Fibroblast of mammary gland (primary cell): ENCODE data around the gene RAB3C.

Experiments used
- DNase-seq: peaks from one replicate; pipeline ENCODE4 v3.0.0-alpha.2; 2010; ENCODE audit warnings: low read depth
- H3K4me3 ChIP-seq: 2 replicates; pipeline ENCODE4 v1.5.1; 2011; ENCODE audit warnings: low read depth, mild to moderate bottlenecking, low read length, moderate library complexity; ENCODE audit not compliant: control insufficient read depth
- TF ChIP-seq, protein P1 (sequence below): conservative IDR thresholded peaks from 2 replicates; pipeline ENCODE4 v1.5.1; 2011; ENCODE audit warnings: low read depth, low read length, inconsistent platforms; ENCODE audit not compliant: control insufficient read depth, insufficient read depth

RAB3C gene

DNA sequence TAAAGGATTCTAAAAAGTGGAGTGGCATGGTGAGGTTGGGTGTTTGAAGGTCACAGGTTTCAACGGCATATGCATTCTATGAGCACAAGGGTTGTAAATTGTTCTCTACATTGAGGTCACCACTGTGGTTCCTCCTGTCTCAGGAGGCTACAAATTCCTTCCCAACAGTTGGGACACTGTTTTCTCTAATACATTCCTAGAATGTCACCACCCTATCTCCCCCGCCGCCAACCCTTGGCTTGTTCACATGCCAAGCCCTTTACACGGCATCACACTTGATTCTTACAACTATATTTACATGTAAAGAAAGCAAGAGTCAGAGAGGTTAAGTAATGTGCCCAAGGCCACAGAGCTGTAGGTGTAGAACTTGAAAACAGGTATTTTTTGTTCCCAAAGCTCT is 315.1 kb downstream of the RAB3C start:
- TF ChIP-seq, protein P1, sequence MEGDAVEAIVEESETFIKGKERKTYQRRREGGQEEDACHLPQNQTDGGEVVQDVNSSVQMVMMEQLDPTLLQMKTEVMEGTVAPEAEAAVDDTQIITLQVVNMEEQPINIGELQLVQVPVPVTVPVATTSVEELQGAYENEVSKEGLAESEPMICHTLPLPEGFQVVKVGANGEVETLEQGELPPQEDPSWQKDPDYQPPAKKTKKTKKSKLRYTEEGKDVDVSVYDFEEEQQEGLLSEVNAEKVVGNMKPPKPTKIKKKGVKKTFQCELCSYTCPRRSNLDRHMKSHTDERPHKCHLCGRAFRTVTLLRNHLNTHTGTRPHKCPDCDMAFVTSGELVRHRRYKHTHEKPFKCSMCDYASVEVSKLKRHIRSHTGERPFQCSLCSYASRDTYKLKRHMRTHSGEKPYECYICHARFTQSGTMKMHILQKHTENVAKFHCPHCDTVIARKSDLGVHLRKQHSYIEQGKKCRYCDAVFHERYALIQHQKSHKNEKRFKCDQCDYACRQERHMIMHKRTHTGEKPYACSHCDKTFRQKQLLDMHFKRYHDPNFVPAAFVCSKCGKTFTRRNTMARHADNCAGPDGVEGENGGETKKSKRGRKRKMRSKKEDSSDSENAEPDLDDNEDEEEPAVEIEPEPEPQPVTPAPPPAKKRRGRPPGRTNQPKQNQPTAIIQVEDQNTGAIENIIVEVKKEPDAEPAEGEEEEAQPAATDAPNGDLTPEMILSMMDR = no peak
- DNase-seq = no peak
- no peak overlapping the region for H3K4me3 ChIP-seq

DNA sequence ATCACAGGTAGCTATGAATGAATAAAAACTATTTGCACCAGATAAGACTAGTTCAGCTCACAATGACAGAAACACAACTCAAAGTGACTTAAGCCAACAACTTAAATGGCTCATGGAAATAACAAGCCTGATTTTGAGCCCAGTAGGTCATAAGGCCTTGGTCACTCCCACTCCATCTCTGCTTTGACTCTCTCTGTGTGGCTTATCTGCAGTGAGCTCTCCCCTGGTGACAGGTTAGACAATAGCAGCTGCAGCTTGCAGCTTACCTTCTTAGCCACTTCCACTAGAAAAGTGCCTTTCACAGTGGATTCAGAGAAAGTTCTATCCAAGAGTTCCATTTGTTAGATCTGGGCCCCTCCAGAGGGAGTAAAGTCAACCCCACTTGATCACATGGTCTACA is 315.7 kb downstream of the RAB3C start:
- DNase-seq = no peak
- H3K4me3 ChIP-seq = no peak overlapping the region
- TF ChIP-seq, protein P1 = no peak

DNA sequence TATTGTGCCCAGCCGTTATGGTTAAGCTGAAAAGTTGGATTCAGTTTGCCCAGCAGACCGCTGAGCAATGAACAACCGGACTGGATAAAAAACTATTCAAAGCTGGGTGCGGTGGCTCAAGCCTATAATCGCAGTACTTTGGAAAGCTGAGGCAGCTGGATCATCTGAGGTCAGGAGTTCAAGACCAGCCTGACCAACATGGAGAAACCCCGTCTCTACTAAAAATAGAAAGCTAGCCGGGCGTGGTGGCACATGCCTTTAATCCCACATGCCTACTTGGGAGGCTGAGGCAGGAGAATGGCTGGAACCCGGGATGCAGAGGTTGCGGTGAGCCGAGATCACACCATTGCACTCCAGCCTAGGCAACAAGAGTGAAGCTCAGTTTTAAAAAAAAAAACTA is 318.4 kb downstream of the RAB3C start:
- no peak overlapping the region for H3K4me3 ChIP-seq
- TF ChIP-seq, protein P1 = no peak
- no peak for DNase-seq

DNA sequence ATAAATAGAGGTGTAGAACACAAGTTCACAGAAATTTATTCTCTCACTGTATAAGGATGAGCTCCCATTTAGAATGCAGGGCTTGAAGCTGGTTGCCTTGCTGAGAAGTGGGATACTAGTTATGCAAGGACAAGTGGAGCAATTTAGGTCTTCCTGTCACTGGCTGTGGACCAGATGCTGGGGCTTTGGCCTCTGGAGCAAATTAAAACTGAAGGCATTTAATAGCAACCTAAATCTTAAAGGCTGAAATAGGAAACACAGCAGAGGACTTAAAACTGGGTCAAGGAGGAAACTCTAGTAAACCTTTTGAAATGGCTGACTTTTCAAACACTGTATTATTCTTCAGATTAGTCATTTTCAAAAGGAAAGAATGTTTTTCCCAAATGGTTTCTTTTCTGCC is 319.4 kb downstream of the RAB3C start:
- TF ChIP-seq, protein P1 = no peak
- no peak overlapping the region for H3K4me3 ChIP-seq
- DNase-seq = no peak

DNA sequence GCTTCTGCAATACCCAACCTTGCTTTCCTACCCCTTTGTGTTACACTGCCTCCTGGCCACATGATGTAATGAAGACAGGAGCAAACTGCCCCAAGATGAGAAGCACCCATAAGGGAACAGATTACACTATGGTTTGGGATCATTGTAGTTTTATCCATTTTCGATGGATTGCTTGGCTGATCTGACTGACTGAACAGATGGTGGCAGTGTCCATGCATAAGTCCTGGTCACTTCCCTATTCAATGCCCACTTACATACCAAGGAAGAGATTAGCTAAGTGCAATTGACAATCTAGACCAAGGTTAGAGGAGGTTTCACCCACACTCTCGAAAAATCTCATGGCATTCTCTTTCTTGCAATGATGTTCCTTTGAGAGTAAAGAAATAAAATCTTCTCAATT is 319.9 kb downstream of the RAB3C start:
- TF ChIP-seq, protein P1 = peak; percentile 4
- no peak overlapping the region for H3K4me3 ChIP-seq
- DNase-seq = no peak

DNA sequence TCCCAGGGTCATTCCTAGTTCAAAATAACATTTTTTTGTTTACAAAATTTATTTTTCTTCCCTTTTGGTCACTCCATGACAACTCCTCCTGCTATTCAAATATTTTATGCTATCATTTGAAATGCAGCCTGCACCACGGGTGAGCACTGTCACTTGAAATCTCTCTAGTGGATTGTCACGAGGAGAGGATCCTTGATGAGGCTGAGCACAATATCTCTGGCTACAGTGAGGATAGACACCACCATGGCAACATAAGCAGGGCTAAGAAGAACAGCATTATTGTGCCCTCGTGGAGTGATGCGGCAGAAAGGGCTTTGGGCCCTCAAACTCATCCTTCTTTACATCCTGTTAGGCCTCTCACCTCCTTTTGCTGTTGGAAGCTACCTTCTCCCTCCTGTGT is 321.9 kb downstream of the RAB3C start:
- no peak for DNase-seq
- TF ChIP-seq, protein P1 = no peak
- no peak overlapping the region for H3K4me3 ChIP-seq

DNA sequence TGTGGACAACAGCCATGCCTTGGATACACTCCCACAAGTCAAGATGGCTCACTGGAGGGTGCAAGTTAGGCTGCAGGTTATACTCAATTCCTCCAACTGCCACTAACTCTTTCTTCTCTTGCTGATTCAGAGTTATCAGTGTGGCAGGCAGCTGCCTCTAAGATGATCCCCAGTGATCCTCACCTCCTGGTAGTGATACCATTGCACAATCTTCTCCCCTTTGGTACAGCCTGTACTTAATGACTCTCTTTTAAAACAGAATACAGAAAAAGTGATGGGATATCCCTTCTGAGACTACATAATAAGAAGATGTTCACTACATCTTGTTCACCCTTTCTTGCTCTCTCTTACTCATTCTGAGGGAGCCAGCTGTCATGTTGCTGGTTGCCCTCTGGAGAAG is 323.1 kb downstream of the RAB3C start:
- no peak overlapping the region for H3K4me3 ChIP-seq
- TF ChIP-seq, protein P1 = no peak
- no peak for DNase-seq
